HG03521 (cell line): ENCODE measurements around the gene RAPGEF1.

ENCODE experiments used
- ATAC-seq: cut with Tn5 transposase; IDR thresholded peaks from one replicate; pipeline ENCODE4 v1.9.1; 2021; ENCODE audit warnings: mild to moderate bottlenecking, moderate library complexity; ENCODE audit not compliant: unreplicated experiment

Gene RAPGEF1

GRCh38 chr9:131593091-131593820 is 146.6 kb downstream of the RAPGEF1 start:
- ATAC-seq: no peak

GRCh38 chr9:131591845-131592208 is 148.0 kb downstream of the RAPGEF1 start:
- no peak for ATAC-seq

- no peak for ATAC-seq
Observed at GRCh38 chr9:131590907-131591844, 148.7 kb downstream of the RAPGEF1 start.

GRCh38 chr9:131590449-131590848 is 149.4 kb downstream of the RAPGEF1 start:
- ATAC-seq: no peak

- ATAC-seq: no peak
Observed at GRCh38 chr9:131589993-131590392, 149.9 kb downstream of the RAPGEF1 start.

- no peak for ATAC-seq
Observed at GRCh38 chr9:131589124-131589711, 150.7 kb downstream of the RAPGEF1 start.

- ATAC-seq: no peak
Observed at GRCh38 chr9:131588396-131588795, 151.5 kb downstream of the RAPGEF1 start.

GRCh38 chr9:131587906-131588305 is 152.0 kb downstream of the RAPGEF1 start:
- no peak for ATAC-seq

GRCh38 chr9:131587331-131587730 is 152.5 kb downstream of the RAPGEF1 start:
- no peak for ATAC-seq

GRCh38 chr9:131585375-131585774 is 154.5 kb downstream of the RAPGEF1 start:
- ATAC-seq: no peak

GRCh38 chr9:131584858-131585257 is 155.0 kb downstream of the RAPGEF1 start:
- ATAC-seq: no peak

GRCh38 chr9:131583836-131584555 is 155.9 kb downstream of the RAPGEF1 start:
- ATAC-seq: no peak

GRCh38 chr9:131583337-131583645 is 156.6 kb downstream of the RAPGEF1 start:
- ATAC-seq: no peak

GRCh38 chr9:131582466-131583336 is 157.2 kb downstream of the RAPGEF1 start:
- no peak for ATAC-seq

- ATAC-seq: no peak
Observed at GRCh38 chr9:131582056-131582455, 157.8 kb downstream of the RAPGEF1 start.

- no peak for ATAC-seq
Observed at GRCh38 chr9:131580358-131580757, 159.5 kb downstream of the RAPGEF1 start.

GRCh38 chr9:131579789-131580211 is 160.1 kb downstream of the RAPGEF1 start:
- no peak for ATAC-seq

- ATAC-seq: peak; percentile 51
Observed at GRCh38 chr9:131578731-131579504, 161.0 kb downstream of the RAPGEF1 start.

- no peak for ATAC-seq
Observed at GRCh38 chr9:131578021-131578420, 161.9 kb downstream of the RAPGEF1 start.
